Right lobe of liver (tissue), 4 donors: Measurements from ENCODE around the gene NKAIN4.

ENCODE experiments used
- CTCF ChIP-seq, 4 donors: fragments of 200-600 bp in 3 of 4; fragments of 450-650 bp in 1 of 4; IDR thresholded peaks; one replicate each; pipeline versions ENCODE4 v1.5.1 to v1.8.0; 2016 to 2022; ENCODE audit warnings: antibody characterized with exemption in 4 of 4, mild to moderate bottlenecking in 2 of 4
- POLR2A ChIP-seq: fragments of 450-650 bp; IDR thresholded peaks from one replicate; pipeline ENCODE4 v1.6.1; 2017; ENCODE audit warnings: antibody characterized with exemption, mild to moderate bottlenecking
- donor health status: DM: no; HTN: no; CAD: no.
- donor health status: DM: no; HTN: no; CAD: no.
- donor health status: DM: no; HTN: yes; CAD: no.

- TF ChIP-seq POLR2A (no peak), CTCF (IDR thresholded peaks at IDR 0.05) (no peak)
These were observed 35.3 kb upstream of the NKAIN4 start for GRCh38 chr20:63289311-63290135.
